GM12801 (cell line): ENCODE results near the gene HNRNPF.

Experiments
- CTCF ChIP-seq: IDR thresholded peaks from one replicate; pipeline ENCODE4 v1.5.1; 2011; ENCODE audit warnings: control low read depth; ENCODE audit not compliant: insufficient read length; ENCODE audit errors: extremely low read depth

Gene HNRNPF

GRCh38 chr10:43408710-43409384, at the start of gene HNRNPF:
TSS of gene HNRNPF (minus strand) at chr10:43409186. CDS start at chr10:43387884, 21,302 bp downstream.
- no peak for TF ChIP-seq CTCF

- TF ChIP-seq CTCF, result no peak
These were observed 49.2 kb upstream of the HNRNPF start for GRCh38 chr10:43458227-43458626.

GRCh38 chr10:43453266-43453831, 44.4 kb upstream of the HNRNPF start:
- no peak for TF ChIP-seq CTCF

- no peak for TF ChIP-seq CTCF
These were observed 43.4 kb upstream of the HNRNPF start for GRCh38 chr10:43452356-43452914.

GRCh38 chr10:43448742-43449141, 39.8 kb upstream of the HNRNPF start:
- TF ChIP-seq CTCF, result no peak

GRCh38 chr10:43444897-43445466, 36.0 kb upstream of the HNRNPF start:
- TF ChIP-seq CTCF, result no peak

GRCh38 chr10:43444323-43444722, 35.3 kb upstream of the HNRNPF start:
- TF ChIP-seq CTCF, result no peak
